ENCODE measurements around the gene CHN2.

DNA sequence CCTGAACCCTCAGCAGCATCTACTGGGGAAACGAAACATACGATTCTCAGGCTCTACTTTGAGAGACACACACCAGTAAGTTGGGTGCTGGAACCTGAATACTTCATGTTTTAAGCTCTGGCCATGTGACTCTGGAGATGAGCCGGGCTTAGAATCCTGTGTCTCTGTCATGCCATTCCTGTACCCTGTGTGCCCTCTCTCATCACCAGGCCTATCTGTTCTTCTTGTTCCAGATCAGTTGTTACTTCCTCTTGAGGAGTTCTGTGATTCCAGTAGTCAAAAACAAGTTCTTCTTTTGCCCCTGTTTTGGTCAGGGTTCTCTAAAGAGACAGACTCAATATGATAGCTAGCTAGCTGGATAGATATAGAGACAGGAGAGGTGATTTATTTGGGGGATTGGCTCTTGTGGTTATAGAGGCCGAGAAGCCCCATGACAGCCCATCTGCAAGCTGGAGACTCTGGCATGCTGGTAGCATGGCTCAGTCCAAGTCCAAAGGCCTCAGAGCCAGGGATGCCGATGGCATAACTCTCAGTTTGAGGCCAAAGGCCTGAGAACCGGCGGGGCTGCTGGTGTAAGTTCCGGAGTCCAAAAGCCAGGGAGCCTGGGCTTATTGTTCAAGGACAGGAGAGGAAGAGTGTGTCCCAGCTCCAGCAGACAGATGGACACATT is 54.3 kb downstream of the CHN2 start:
- TF ChIP-seq, protein P1, sequence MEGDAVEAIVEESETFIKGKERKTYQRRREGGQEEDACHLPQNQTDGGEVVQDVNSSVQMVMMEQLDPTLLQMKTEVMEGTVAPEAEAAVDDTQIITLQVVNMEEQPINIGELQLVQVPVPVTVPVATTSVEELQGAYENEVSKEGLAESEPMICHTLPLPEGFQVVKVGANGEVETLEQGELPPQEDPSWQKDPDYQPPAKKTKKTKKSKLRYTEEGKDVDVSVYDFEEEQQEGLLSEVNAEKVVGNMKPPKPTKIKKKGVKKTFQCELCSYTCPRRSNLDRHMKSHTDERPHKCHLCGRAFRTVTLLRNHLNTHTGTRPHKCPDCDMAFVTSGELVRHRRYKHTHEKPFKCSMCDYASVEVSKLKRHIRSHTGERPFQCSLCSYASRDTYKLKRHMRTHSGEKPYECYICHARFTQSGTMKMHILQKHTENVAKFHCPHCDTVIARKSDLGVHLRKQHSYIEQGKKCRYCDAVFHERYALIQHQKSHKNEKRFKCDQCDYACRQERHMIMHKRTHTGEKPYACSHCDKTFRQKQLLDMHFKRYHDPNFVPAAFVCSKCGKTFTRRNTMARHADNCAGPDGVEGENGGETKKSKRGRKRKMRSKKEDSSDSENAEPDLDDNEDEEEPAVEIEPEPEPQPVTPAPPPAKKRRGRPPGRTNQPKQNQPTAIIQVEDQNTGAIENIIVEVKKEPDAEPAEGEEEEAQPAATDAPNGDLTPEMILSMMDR (IDR thresholded peaks at IDR 0.05) = no peak
- TF ChIP-seq EZH2 (IDR thresholded peaks at IDR 0.05) = no peak
- TF ChIP-seq EZH2phosphoT487 (IDR thresholded peaks at IDR 0.05) = no peak
